Small intestine (tissue), 7 donors: ENCODE results near the gene RPLP1. TPM values are rescaled to one million over a fixed set of nuclear protein-coding genes. Genes with fewer than 3 reads are reported as not detected.

Experiments
- DNase-seq, 2 donors: peaks; one replicate each; pipeline versions ENCODE4 v3.0.0 to v3.0.0-alpha.2; 2013
- FAIRE-seq: peaks from 2 replicates; lab custom pipeline; 2012; peaks lifted over from hg19 to GRCh38; lab: Jason Lieb, UNC
- H3K27ac ChIP-seq, 3 donors: one replicate each; pipeline ENCODE4 v1.5.1; 2013; ENCODE audit warnings: low read length in 2 of 3, mild to moderate bottlenecking in 2 of 3, control low read depth in 1 of 3, inconsistent platforms in 1 of 3, low read depth in 1 of 3, moderate library complexity in 1 of 3
- H3K27me3 ChIP-seq, 3 donors: one replicate each; pipeline ENCODE4 v1.6.1; 2013; ENCODE audit warnings: low read length in 3 of 3, inconsistent platforms in 1 of 3; ENCODE audit not compliant: control insufficient read depth in 3 of 3, insufficient read depth in 3 of 3
- H3K36me3 ChIP-seq, 3 donors: one replicate each; pipeline ENCODE4 v1.6.1; 2013; ENCODE audit warnings: low read length in 3 of 3, inconsistent platforms in 1 of 3, low read depth in 1 of 3, mild to moderate bottlenecking in 1 of 3, moderate library complexity in 1 of 3; ENCODE audit not compliant: control insufficient read depth in 3 of 3, insufficient read depth in 2 of 3
- H3K4me1 ChIP-seq, 3 donors: one replicate each; pipeline ENCODE4 v1.6.1; 2013; ENCODE audit warnings: low read length in 2 of 3, inconsistent platforms in 1 of 3, low read depth in 1 of 3, mild to moderate bottlenecking in 1 of 3, moderate library complexity in 1 of 3; ENCODE audit not compliant: control insufficient read depth in 3 of 3, insufficient read depth in 2 of 3
- H3K4me3 ChIP-seq, 3 donors: one replicate each; pipeline ENCODE4 v1.5.1; 2013; ENCODE audit warnings: low read length in 3 of 3, control low read depth in 1 of 3, inconsistent platforms in 1 of 3, low read depth in 1 of 3, mild to moderate bottlenecking in 1 of 3, moderate library complexity in 1 of 3
- H3K9me3 ChIP-seq, 2 donors: one replicate each; pipeline ENCODE4 v1.6.1; 2013; ENCODE audit warnings: low read depth in 1 of 2, low read length in 1 of 2; ENCODE audit not compliant: control insufficient read depth in 2 of 2, insufficient read depth in 1 of 2
- WGBS, 3 donors: extraction: QIAGEN DNeasy Blood & Tissue Kit; methylation state at CpG; one replicate each; pipeline ENCODE4 v1.1.7; 2013; 5-methylcytosine and 5-hydroxymethylcytosine counted together
- polyA plus RNA-seq, 4 donors: library from polyadenylated mRNA; stranded (reverse) in 3 of 4; unstranded in 1 of 4; fragments of 200-250 nt in 3 of 4; fragments of 120-200 nt in 1 of 4; gene quantifications; one replicate each; pipeline versions ENCODE4 v1.2.1 to v1.2.3, GENCODE V29; 2013
- donor health status: healthy with polysubstance abuse.
- donor health status: control.
- donor health status: control.
- donor health status: Bipolar disorder and iron deficiency.
- donor health status: healthy.

The RPLP1 gene
- polyA plus RNA-seq, 4 donors = 975 to 2,388 (median 1,894) TPM

GRCh38 chr15:69412274-69412673 lies 40.3 kb upstream of the RPLP1 start:
- H3K4me1 ChIP-seq = no peaks in the 10 kb centered on the region
- no peak for FAIRE-seq
- H3K36me3 ChIP-seq = no peaks in the 10 kb centered on the region
- no peak overlapping the region for H3K27ac ChIP-seq
- DNase-seq = no peak
- no peak overlapping the region for H3K4me3 ChIP-seq
- no peaks in the 10 kb centered on the region for H3K9me3 ChIP-seq
- H3K27me3 ChIP-seq = no peaks in the 10 kb centered on the region

GRCh38 chr15:69412701-69413100 lies 39.9 kb upstream of the RPLP1 start:
- Histone ChIP-seq H3K4me3 (no peak overlapping the region), H3K27me3 (no peaks in the 10 kb centered on the region), H3K36me3 (no peaks in the 10 kb centered on the region), H3K4me1 (no peaks in the 10 kb centered on the region), H3K27ac (no peak overlapping the region), H3K9me3 (no peaks in the 10 kb centered on the region)
- no peak for DNase-seq
- FAIRE-seq = no peak
- WGBS, 3 donors = 56 to 81% (median 64%) methylated on average over 1 of the region's 1 CpG

- H3K27me3 ChIP-seq = no peaks in the 10 kb centered on the region
- H3K9me3 ChIP-seq = no peaks in the 10 kb centered on the region
- WGBS, 3 donors = 2% methylated on average over 72 to 78 of the region's 78 CpGs
- peak within 1 kb of the TSS in 2 of 3 donors; percentile 59 to 71 for H3K27ac ChIP-seq
- H3K36me3 ChIP-seq = no peaks in the 10 kb centered on the region
- H3K4me1 ChIP-seq = no peaks in the 10 kb centered on the region
- DNase-seq (peak; percentile 95 to 97), FAIRE-seq (no peak)
- H3K4me3 ChIP-seq = peak within 1 kb of the TSS; percentile 58 to 77 (median 75)
Observed at GRCh38 chr15:69413822-69414700, 38.6 kb upstream of the RPLP1 start, which contains the start of gene KIF23. Gene KIF23 (plus strand): TSS chr15:69414349. CDS start chr15:69414466, 117 bp downstream.

- no peaks in the 10 kb centered on the region for H3K9me3 ChIP-seq
- H3K27me3 ChIP-seq = no peaks in the 10 kb centered on the region
- DNase-seq (peak; percentile 15 to 55), FAIRE-seq (no peak)
- no peaks in the 10 kb centered on the region for H3K36me3 ChIP-seq
- 0 to 1% (median 0%) methylated on average over 28 to 29 of the region's 29 CpGs for WGBS, 3 donors
- H3K4me1 ChIP-seq = no peaks in the 10 kb centered on the region
- peak overlapping the region; percentile 58 to 77 (median 75) for H3K4me3 ChIP-seq
- peak overlapping the region in 2 of 3 donors; percentile 56 to 71 for H3K27ac ChIP-seq
Observed at GRCh38 chr15:69414701-69415167, 37.9 kb upstream of the RPLP1 start.

GRCh38 chr15:69415381-69415780 lies 37.2 kb upstream of the RPLP1 start:
- no peaks in the 10 kb centered on the region for H3K36me3 ChIP-seq
- no peaks in the 10 kb centered on the region for H3K4me1 ChIP-seq
- FAIRE-seq (no peak), DNase-seq (no peak)
- H3K9me3 ChIP-seq = no peaks in the 10 kb centered on the region
- 70 to 84% (median 81%) methylated on average over 3 of the region's 3 CpGs for WGBS, 3 donors
- peak overlapping the region in 1 of 3 donors; percentile 5 for H3K27ac ChIP-seq
- no peaks in the 10 kb centered on the region for H3K27me3 ChIP-seq
- no peak overlapping the region for H3K4me3 ChIP-seq

GRCh38 chr15:69417581-69417980 lies 35.0 kb upstream of the RPLP1 start:
- FAIRE-seq = no peak
- Histone ChIP-seq H3K9me3 (no peaks in the 10 kb centered on the region), H3K27ac (no peak overlapping the region), H3K36me3 (no peaks in the 10 kb centered on the region), H3K4me1 (no peaks in the 10 kb centered on the region), H3K4me3 (no peak overlapping the region), H3K27me3 (no peaks in the 10 kb centered on the region)
- no peak for DNase-seq

- no peak overlapping the region for H3K27ac ChIP-seq
- DNase-seq (no peak), FAIRE-seq (no peak)
- H3K36me3 ChIP-seq = peaks cover 0 to 5% (median 0%) of the 10 kb centered on the region in 3 donors
- no peaks in the 10 kb centered on the region for H3K9me3 ChIP-seq
- H3K4me1 ChIP-seq = no peaks in the 10 kb centered on the region
- no peaks in the 10 kb centered on the region for H3K27me3 ChIP-seq
- no peak overlapping the region for H3K4me3 ChIP-seq
Observed at GRCh38 chr15:69421498-69421897, 31.1 kb upstream of the RPLP1 start.

GRCh38 chr15:69422336-69422895 lies 30.2 kb upstream of the RPLP1 start:
- Histone ChIP-seq H3K4me1 (no peaks in the 10 kb centered on the region), H3K27me3 (no peaks in the 10 kb centered on the region), H3K36me3 (peaks cover 0 to 8% (median 0%) of the 10 kb centered on the region in 3 donors), H3K4me3 (no peak overlapping the region), H3K27ac (no peak overlapping the region), H3K9me3 (no peaks in the 10 kb centered on the region)
- WGBS, 3 donors = 94 to 95% (median 94%) methylated on average over 4 of the region's 4 CpGs
- no peak for DNase-seq
- no peak for FAIRE-seq
